ENCODE data around the gene DET1.

- TF ChIP-seq CTCF (IDR thresholded peaks at IDR 0.05; ENCODE audit: low read length), result no peak
- no peak for TF ChIP-seq EZH2 (optimal IDR thresholded peaks at IDR 0.05; ENCODE audit: low read depth, low read length)
Observed at GRCh38 chr15:88505721-88506120, 40.8 kb downstream of the DET1 start.

Data from MM.1S (cell line).